ENCODE data around the gene C1QTNF9.
"Not testable (repeated sequence)": the region's sequence is repeated elsewhere in the genome, so short reads cannot be mapped to it uniquely, and the experiment has no call there.

The C1QTNF9 gene, protein sequence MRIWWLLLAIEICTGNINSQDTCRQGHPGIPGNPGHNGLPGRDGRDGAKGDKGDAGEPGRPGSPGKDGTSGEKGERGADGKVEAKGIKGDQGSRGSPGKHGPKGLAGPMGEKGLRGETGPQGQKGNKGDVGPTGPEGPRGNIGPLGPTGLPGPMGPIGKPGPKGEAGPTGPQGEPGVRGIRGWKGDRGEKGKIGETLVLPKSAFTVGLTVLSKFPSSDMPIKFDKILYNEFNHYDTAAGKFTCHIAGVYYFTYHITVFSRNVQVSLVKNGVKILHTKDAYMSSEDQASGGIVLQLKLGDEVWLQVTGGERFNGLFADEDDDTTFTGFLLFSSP

DNA sequence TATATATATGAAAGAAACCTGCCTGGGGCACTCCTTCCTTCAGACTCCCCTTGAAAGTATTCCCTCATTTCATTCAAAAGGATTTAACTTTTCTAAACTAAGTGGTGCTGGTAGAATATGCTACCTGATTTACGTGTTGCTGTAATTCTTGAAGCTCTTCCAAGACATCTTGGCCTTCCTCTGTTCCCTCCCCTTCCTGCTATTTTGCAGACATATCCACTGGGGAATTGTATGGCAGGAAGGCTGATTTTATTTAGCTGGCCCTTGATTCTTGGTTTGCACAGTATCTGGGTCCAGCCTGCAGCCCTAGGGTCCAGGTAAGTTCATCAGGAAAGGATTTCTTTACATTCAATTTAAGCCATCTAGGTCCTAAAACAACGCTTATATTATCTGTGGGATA, at the start of gene C1QTNF9:
C1QTNF9 (plus strand) TSS at position 281 of the 400 bp plus-strand sequence. CDS start 6,424 bp downstream, outside the sequence.
- FAIRE-seq; DNase-seq (ENCODE audit: low spot score): not testable (repeated sequence)

DNA sequence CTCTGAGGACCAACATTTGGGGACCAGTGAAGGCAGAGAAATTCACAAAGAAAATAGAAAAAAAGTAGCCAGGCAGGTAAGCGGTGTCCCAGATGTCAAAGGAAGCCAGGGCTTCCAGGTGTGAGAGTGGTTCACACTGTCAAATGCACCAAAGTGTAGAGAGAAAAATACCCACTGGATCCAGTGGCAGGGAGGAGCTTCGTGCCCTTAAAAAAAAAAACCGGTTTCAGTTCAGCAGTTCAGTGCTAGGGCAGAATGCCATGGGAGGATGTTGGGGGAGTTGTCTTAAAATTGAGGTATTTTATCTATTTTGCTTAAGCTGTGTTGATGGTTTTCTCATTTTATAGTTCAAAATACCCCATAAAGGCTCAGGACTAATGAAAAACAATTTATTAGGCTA, 47.8 kb upstream of the C1QTNF9 start:
- DNase-seq (ENCODE audit: low spot score) (no peak), FAIRE-seq (no peak)

DNA sequence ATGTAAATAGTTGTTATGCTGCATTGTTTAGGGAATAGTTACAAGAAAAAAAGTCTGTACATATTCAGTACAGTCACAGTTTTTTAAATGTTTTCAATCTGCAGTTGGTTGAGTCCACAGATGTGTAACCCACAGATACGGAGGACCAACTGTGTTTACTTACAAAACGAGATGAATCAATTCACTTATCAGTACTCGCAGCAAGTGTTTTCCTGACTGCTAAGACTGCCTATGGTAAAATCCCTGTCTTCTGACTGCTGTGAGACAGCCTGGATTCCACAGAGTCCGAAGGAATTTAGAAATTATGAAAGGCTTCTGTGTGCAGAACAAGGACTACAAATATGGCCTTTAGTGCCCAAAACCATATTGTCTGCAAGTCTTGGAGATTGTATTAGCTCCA, 45.7 kb upstream of the C1QTNF9 start:
- DNase-seq (ENCODE audit: low spot score) = no peak
- no peak for FAIRE-seq

DNA sequence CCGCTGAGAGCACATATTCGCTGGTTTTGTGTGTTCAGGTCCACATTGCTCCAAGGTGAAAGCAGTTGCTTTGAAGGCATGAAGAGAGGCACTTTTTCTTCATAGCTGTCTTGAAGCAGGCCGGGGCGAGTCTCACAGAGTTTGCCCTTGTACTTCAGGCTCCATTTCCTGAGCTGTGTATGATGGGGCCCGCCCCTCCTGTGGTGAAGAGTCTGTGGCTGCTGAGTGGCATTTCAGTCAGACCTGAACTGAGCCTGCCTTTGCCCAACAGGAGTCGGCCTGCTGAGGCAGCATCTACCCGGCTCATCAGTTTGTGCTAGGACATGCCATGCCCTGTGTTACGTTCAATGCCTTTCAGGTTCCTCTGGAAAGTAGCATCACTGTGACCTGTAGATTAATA, 44.4 kb upstream of the C1QTNF9 start:
- no peak for FAIRE-seq

DNA sequence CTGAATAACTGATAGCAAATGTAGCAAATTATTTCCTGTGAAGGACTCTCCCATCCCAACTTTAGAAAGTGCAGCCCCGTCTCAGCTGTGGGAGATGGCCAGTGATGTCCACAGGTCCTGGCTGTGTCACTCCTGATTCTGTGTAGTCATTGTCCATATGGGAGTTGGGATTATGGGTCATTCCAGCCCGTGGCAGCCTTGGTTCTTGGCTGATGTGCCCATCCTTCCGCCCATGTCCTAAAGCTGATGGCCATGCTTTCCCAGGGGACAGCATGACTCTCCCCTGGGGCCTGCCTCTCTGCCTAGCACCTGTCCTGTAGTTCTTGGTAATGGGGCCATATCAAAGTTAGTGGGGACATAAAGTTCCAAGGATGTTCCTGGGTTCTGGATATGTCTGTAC, 43.9 kb upstream of the C1QTNF9 start:
- DNase-seq (ENCODE audit: low spot score) = no peak
- FAIRE-seq = no peak

More for the DNA sequence above, 44.4 kb upstream of the C1QTNF9 start:
- DNase-seq (ENCODE audit: low spot score) = no peak

DNA sequence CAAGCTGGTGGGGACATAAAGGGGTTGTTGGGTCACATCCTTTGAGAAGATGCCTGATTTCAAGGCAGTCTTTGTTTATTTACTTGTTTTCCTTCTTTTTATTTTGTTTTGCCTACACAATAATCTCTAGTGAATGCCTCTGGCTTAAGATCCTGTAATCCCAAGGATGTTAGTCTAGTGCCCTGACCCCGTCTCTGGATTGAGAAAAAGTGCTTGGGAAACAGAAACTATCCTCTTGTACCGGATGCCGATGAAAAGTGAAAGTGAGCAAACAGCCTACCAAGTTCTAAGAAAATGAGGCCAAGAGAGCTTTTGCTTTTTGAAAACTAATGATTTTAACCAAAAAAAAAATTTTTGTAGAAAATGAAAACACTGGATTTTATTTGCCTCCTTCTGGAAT, 42.1 kb upstream of the C1QTNF9 start:
- DNase-seq (ENCODE audit: low spot score) = no peak

DNA sequence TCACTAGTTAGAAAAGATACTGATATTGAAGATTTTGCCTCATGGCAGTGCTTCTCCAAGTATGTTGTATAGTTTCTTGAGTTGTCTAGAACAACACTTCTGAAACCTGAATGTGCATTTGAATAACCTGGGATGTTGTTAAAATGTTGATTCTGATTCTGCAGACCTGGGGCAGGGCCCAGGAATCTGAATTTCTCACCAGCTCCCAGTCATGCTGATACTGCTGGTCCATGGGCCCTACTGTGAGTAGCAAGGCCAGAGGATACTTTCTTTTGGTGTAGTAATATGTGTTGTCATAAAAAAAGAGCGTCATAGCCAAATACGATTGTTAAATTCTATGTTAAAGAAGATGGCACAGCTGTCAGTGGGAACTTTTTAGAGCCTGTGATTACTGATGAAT, 41.6 kb upstream of the C1QTNF9 start:
- FAIRE-seq = no peak
- DNase-seq (ENCODE audit: low spot score) = no peak

More for the DNA sequence above, 42.1 kb upstream of the C1QTNF9 start:
- FAIRE-seq = no peak

DNA sequence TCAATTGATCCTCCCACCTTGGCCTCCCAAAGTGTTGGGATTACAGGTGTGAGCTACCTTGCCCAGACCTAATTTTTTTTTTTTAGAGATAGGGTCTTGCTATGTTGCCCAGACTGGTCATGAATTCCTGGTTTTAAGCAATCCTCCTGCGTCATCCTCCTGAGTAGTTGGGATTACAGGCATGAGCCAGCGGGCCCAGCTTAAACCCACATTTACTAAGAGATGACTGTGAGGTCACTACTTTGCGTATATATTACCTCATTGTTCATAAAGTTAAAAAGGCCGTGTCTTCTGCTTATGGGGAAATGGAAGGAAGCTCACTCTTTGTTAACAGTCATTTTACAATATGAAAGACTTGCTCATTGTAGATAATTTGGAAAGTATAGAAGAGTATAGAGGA, 39.6 kb upstream of the C1QTNF9 start:
- DNase-seq (ENCODE audit: low spot score) (no peak), FAIRE-seq (no peak)

DNA sequence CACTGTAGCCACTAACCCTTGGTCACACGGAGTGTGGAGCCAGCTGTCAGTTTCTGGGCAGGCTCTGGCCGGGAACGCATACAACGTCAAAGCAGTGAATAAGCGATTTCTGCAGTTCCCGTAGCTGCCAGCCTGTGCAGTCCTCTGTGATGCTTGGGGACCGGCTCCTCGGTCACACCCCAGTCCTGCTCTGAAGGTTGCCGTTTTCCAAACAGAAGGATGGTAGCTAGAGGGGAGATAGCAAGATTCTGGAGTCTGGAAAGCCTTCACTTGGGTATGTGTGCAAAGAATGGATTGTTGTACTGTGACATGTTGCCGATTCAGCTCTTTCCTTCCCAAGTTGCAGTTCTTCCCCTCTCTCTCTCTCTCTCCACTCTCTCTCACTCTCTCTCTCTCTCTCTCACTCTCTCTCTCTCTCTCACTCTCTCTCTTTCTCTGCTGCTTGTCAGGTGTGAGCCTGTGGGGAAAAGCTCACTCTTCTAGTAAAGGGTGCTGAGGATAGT, 38.7 kb upstream of the C1QTNF9 start:
- DNase-seq (ENCODE audit: low spot score) = peak; percentile 33
- no peak for FAIRE-seq

DNA sequence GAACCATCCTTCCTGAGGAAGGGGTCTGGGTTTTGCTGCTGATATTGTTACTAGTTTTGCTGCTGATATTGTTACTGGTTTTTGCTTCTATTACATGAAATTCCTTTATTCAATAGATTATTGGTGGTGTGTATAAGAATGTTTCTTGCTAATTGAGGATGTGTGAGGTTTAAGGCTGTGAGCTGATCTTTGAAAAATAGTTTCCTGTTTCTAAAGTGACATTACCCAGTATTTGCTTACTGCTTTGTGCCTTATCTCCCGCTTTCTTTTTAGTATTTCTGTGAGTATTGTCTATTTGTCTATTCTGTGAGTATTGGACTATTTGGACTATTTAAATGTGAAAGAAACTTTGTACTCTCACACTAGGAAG, 38.2 kb upstream of the C1QTNF9 start:
- FAIRE-seq (no peak), DNase-seq (ENCODE audit: low spot score) (no peak)

DNA sequence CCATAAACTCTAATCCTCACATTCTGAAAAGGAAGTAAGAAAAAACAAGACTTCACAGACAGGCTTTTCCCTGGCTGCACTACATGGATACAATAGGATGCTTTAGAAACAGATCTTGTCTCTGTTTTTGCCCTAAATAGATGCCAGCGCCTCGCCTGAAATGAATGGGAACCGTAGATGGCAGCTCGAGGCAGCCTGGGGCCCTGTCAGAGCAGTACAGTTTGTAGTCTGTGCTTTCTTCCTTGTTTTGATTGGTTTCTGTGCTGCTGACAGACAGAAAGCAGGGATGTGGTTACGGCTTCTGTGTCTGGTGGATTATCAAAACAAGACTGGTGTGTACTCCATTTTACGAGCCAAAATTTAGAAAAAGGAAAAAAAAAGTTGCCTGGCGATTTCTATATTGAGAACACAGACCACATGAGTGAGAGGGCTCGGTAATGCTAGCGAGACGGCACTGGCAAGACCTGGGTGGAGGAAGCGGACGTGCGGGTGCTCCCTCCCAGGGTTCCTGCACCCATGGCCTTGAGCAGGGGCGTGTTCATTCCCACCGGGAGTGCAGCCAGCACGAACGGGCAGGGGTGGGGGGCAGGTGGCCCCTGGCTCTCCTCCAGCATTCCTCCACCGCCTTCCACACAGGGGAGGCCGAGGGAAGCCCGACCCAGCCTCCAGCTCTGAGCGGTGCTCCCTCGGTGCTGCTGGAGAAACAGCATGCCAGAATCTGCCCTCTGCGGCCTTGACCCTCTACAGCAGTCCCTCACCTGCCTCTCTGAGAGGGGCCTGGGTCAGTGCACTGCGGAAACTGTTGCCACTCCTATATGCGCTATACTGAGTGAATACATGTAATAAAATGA, 37.6 kb upstream of the C1QTNF9 start:
- peak; percentile 9 for DNase-seq (ENCODE audit: low spot score)
- FAIRE-seq = no peak

DNA sequence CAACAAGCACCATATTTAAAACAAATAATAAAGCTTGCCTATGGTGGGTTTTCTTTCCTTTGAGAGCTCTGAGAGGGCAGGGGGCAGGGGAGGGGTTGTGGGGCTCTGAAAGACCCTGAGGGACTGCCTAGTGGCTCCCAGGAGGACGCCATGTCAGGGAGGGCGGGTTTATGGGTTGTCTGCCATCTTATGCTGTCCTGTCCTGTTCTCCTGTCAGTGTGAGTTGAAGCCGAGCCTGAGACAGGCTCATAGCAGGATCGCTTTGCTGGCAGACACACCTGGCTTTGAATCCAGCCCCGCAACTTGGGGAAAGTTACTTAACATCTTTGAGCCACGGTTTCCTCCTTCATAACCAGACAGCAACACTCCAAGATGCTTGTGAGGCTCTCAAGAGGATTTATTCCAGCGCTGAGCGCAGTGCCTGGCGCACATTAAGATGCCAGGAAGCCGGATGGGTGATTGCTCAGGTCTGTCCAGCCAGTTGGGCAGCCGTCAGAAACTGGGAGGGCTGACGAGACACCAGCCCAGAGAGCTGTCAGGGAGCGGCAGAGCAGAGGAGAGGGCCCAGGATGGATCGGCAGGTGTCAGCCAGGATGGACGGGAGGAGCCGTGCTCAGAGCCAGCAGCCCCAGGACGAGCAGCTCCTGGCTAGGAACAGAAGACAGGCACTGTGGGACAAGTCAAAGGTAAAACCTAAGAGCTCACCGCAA, 36.8 kb upstream of the C1QTNF9 start:
- FAIRE-seq (no peak), DNase-seq (ENCODE audit: low spot score) (no peak)

DNA sequence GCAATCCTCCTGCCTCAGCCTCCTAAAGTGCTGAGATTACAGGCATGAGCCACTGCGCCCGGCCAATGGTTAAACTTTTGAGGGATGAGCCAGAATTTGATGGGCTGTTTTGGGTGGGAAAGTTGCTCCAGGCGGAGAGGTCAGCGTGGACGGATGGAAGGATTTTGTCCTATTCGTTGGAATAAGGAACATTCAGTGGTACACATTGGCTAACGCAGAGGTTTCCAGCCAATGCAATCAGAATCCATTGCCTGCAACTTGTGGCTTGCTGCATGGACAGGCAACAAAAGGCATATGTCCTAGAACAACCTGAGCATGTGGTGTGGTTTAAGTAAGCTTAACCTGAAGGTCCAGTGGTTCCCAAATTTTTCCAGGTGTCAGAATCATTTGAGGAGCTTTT, 35.5 kb upstream of the C1QTNF9 start:
- FAIRE-seq = no peak

DNA sequence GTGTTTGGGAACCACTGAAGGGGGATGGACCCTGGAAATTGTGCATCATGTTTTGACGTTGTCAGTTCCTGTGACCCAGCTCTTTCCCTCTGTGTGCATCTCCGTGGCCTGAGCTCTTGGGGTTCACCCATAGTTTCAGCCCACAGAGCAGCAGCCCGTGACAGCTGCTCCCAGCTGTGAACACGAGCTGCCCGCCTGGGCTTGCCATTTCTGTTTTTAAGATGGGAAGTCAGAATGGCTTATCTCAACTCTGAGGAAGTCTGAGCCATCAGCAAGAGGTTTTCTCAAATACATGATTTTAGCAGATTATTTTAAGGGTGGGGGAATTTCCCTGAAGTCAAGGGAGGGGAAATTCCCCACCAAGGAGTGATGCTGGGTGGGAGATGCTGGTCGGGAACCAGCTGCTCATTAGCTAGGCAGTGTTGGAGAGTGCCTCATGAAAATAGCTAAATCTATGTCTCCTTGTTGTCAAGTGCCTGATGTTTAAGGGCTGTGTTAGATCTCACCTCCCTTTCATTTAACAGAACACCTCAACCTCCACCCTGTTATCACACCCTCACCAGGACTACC, 34.8 kb upstream of the C1QTNF9 start:
- no peak for FAIRE-seq
- DNase-seq (ENCODE audit: low spot score) = no peak

More for the DNA sequence above, 35.5 kb upstream of the C1QTNF9 start:
- DNase-seq (ENCODE audit: low spot score) = no peak

DNA sequence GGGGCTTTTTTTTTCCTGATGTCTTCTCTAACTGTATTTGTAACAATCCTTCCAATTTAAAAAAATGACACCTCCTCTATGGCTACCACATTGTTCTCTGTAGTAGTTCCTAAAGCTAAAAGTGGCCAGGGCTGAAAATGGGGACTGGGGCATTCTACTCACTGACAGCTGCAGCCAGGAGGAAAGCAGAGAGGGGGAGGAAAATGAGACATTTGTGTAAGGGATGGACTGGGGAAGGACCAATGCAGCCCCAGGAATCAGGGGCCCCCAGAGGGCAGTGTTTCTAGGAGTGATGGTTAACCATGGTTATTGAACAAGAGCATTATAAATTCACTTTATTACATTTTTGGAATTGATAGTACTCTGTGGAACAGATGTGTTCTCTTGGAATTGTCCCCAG, 34.3 kb upstream of the C1QTNF9 start:
- FAIRE-seq = no peak
- DNase-seq (ENCODE audit: low spot score) = no peak

DNA sequence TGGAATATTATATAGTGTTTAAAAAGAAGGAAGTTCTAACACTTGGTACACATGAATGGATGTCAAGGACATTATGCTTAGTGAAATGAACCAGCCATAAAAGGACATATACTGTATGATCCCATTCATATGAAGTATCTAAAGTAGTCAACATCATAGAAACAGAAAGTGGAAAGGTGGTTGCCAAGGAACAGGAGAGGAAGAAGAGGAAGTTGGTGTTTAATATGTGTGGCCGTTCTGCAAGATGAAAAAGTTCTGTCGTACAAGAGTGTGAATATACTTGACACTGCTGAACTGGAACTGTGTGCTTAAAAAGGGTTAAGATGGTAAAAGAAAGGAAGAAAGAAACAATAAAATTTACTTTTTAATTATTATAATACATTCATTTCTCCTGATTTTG, 33.1 kb upstream of the C1QTNF9 start:
- FAIRE-seq (no peak), DNase-seq (ENCODE audit: low spot score) (no peak)

DNA sequence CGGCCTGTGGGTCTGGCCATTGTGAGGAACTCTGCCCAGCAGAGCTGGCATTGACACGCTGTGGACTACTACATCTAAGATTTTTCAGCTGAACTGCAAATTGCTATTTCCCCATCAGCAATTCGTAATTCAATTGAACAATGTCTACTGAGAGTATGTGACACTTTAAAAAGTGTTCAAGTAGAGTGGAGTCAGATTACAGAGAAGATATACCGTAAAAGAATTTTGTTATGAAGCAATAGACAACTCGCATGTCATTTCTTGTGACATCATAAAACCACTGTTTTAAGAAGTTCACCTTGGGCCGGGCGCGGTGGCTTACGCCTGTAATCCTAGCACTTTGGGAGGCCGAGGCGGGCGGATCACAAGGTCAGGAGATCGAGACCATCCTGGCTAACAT, 32.5 kb upstream of the C1QTNF9 start:
- FAIRE-seq = no peak
- no peak for DNase-seq (ENCODE audit: low spot score)

DNA sequence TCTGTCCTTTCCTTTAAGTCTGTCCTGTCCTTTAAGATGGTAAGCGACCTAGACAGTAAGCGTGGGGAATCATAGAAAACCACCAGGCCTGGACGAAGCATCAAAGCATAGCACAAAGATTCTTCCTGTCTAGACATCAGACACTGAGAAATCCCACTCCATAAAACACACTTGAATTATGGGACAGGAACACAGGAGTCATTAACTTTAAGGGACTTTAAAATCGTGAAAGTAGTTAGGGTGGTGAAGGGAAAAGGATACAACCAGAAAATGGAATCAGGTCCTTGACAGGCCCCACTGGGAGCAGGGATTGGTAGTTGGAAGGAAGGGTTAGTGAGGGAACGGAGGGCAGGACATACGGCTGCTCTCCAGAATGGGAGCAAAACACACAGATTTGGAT, 31.6 kb upstream of the C1QTNF9 start:
- no peak for DNase-seq (ENCODE audit: low spot score)
- no peak for FAIRE-seq

DNA sequence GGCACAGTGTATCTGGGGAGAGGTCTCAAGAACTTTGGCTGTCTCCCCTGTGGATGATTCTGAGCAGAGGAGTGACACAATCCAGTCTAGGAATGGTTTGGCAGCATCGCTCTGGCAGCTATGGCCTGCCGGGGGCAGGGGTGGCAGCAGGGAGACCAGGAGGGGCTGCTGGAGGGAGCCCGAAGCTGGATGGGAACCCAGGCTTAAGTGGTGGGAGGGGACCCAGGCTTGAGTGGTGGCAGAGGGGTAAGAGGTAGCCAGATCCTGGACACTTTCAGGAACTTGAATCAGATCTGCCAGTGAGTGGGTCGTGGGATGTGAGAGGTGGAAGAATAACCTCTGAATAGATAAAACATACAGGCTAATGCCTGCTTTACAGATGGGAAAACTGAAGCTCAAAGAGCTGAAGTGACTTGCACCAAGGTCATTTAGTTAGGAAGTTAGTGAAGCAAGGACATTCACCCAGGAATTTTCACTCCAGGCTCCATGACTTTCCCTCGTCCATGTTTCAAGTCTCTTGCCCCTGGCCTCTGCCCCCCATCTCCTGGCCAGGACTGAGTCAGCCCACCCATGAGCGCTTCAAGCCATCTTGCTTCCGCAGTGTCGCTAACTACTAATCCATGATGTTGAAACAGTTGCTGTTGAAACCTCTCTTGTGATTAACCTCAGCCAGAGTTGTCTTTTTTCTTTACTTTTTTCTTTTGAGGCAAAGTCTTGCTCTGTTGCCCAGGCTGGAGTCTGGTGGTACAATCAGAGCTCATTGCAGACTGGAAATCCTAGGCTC, 29.9 kb upstream of the C1QTNF9 start:
- no peak for DNase-seq (ENCODE audit: low spot score)
- no peak for FAIRE-seq

DNA sequence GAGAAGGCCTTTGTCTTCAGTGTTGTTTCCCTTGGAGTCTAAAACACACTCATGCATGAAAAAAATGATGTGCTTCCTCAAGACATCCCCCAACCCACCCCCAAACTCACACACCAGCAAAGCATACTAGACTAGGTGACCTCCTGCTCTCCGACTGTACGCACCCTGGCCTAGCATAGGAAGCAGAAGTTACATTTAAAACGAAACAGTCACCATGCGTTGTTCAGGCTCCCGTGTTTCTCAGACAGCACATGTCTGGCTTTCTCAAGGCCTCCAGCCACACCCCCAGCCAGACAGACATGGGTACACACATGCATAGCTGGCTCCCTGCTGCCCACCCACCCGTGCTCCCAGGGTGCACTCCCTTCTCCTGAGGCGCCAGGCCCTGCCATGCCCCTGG, 28.7 kb upstream of the C1QTNF9 start:
- FAIRE-seq (no peak), DNase-seq (ENCODE audit: low spot score) (no peak)
